Neuronal stem cell (in vitro differentiated cells): ENCODE results near the gene NAT9.

Experiments used
- DNase-seq: peaks from one replicate; pipeline ENCODE4 v3.0.0-alpha.2; 2013; ENCODE audit warnings: low spot score
- H2AFZ ChIP-seq: one replicate; pipeline ENCODE4 v1.6.1; 2013; ENCODE audit warnings: mild to moderate bottlenecking, low read length, inconsistent platforms
- H2AK5ac ChIP-seq: 2 replicates; pipeline ENCODE4 v1.6.1; 2013; ENCODE audit warnings: low read depth, mild to moderate bottlenecking, inconsistent platforms, low read length, moderate library complexity, mixed read lengths
- H2BK120ac ChIP-seq: 2 replicates; pipeline ENCODE4 v1.6.1; 2013; ENCODE audit warnings: low read depth, mild to moderate bottlenecking, inconsistent platforms, low read length, moderate library complexity, mixed read lengths
- H2BK12ac ChIP-seq: one replicate; pipeline ENCODE4 v1.6.1; 2013; ENCODE audit warnings: low read length, inconsistent platforms
- H2BK15ac ChIP-seq: 2 replicates; pipeline ENCODE4 v1.6.1; 2013; ENCODE audit warnings: mild to moderate bottlenecking, low read length, inconsistent platforms, mixed read lengths
- H2BK5ac ChIP-seq: one replicate; pipeline ENCODE4 v1.6.1; 2013; ENCODE audit warnings: inconsistent platforms, mild to moderate bottlenecking, low read length, moderate library complexity
- H3K14ac ChIP-seq: one replicate; pipeline ENCODE4 v1.6.1; 2013; ENCODE audit warnings: low read length, inconsistent platforms
- H3K18ac ChIP-seq: 2 replicates; pipeline ENCODE4 v1.6.1; 2013; ENCODE audit warnings: low read length, inconsistent platforms
- H3K23ac ChIP-seq: 2 replicates; pipeline ENCODE4 v1.6.1; 2013; ENCODE audit warnings: low read depth, mild to moderate bottlenecking, mixed read lengths, low read length, inconsistent platforms; ENCODE audit not compliant: poor library complexity
- H3K27ac ChIP-seq: replicated peaks from 3 replicates; pipeline ENCODE4 v1.5.1; 2013; ENCODE audit warnings: low read length, inconsistent platforms
- H3K27me3 ChIP-seq, 3 experiments: 2 replicates each; pipeline ENCODE4 v1.6.1; 2013; ENCODE audit warnings: low read length in 3 of 3, mild to moderate bottlenecking in 2 of 3, inconsistent platforms in 1 of 3, low read depth in 1 of 3, mixed read lengths in 1 of 3, moderate library complexity in 1 of 3; ENCODE audit not compliant: control insufficient read depth in 3 of 3, insufficient read depth in 3 of 3
- H3K36me3 ChIP-seq, 2 donors: replicated peaks in 1 of 2; 2 replicates each; pipeline ENCODE4 v1.6.1; 2013; ENCODE audit warnings: low read length in 2 of 2; ENCODE audit not compliant: control insufficient read depth in 2 of 2, insufficient read depth in 2 of 2
- H3K4ac ChIP-seq: 2 replicates; pipeline ENCODE4 v1.6.1; 2013; ENCODE audit warnings: inconsistent platforms, mild to moderate bottlenecking, low read length, moderate library complexity
- H3K4me1 ChIP-seq, 2 donors: 1 replicate in 1 of 2; 2 replicates in 1 of 2; pipeline ENCODE4 v1.6.1; 2013; ENCODE audit warnings: low read length in 2 of 2, low read depth in 1 of 2; ENCODE audit not compliant: control insufficient read depth in 2 of 2, insufficient read depth in 1 of 2
- H3K4me2 ChIP-seq: one replicate; pipeline ENCODE4 v1.6.1; 2013; ENCODE audit warnings: mild to moderate bottlenecking, low read length, inconsistent platforms; ENCODE audit not compliant: insufficient read depth, poor library complexity, severe bottlenecking
- H3K4me3 ChIP-seq, 2 donors: 2 replicates each; pipeline ENCODE4 v1.5.1; 2013; ENCODE audit warnings: low read length in 2 of 2, mild to moderate bottlenecking in 2 of 2, inconsistent platforms in 1 of 2, moderate library complexity in 1 of 2
- H3K79me1 ChIP-seq: one replicate; pipeline ENCODE4 v1.6.1; 2013; ENCODE audit warnings: low read depth, mild to moderate bottlenecking, inconsistent platforms, low read length, moderate library complexity
- H3K9ac ChIP-seq: one replicate; pipeline ENCODE4 v1.6.1; 2013; ENCODE audit warnings: mild to moderate bottlenecking, low read depth, low read length, inconsistent platforms; ENCODE audit not compliant: poor library complexity
- H3K9me3 ChIP-seq, 2 donors: replicated peaks in 1 of 2; 2 replicates each; pipeline versions ENCODE3 to v1.6.1; 2013; ENCODE audit warnings: low read length in 2 of 2, mild to moderate bottlenecking in 2 of 2, inconsistent platforms in 1 of 2, low read depth in 1 of 2, mixed read lengths in 1 of 2, moderate library complexity in 1 of 2; ENCODE audit not compliant: control insufficient read depth in 2 of 2, insufficient read depth in 1 of 2
- H4K8ac ChIP-seq: one replicate; pipeline ENCODE4 v1.6.1; 2013; ENCODE audit warnings: low read depth, mild to moderate bottlenecking, inconsistent platforms, low read length, moderate library complexity
- H4K91ac ChIP-seq: one replicate; pipeline ENCODE4 v1.6.1; 2013; ENCODE audit warnings: low read length, low read depth, mild to moderate bottlenecking, inconsistent platforms; ENCODE audit not compliant: poor library complexity
- WGBS, 2 donors: extraction: QIAGEN DNeasy Blood & Tissue Kit; methylation state at CpG; one replicate each; pipeline ENCODE4 v1.1.7; 2013; ENCODE audit warnings: missing lambda C conversion rate in 2 of 2, mixed read lengths in 1 of 2; ENCODE audit not compliant: insufficient read length in 2 of 2, insufficient replicate concordance in 1 of 2; ENCODE audit errors: extremely low coverage in 2 of 2; 5-methylcytosine and 5-hydroxymethylcytosine counted together

The NAT9 gene

GRCh38 chr17:74773414-74773813 lies 2.7 kb downstream of the NAT9 start:
- H3K18ac ChIP-seq: no peak overlapping the region
- no peaks in the 10 kb centered on the region for H3K27me3 ChIP-seq
- H3K14ac ChIP-seq: no peak overlapping the region
- H2AK5ac ChIP-seq: no peak overlapping the region
- H2BK12ac ChIP-seq: no peak overlapping the region
- peaks cover 32 to 64% of the 10 kb centered on the region in 2 donors for H3K36me3 ChIP-seq
- H3K4me2 ChIP-seq: no peak overlapping the region
- no peak overlapping the region for H2AFZ ChIP-seq
- peaks cover 0 to 2% of the 10 kb centered on the region in 2 donors for H3K9me3 ChIP-seq
- no peak overlapping the region for H3K23ac ChIP-seq
- H4K8ac ChIP-seq: no peak overlapping the region
- no peak overlapping the region for H3K27ac ChIP-seq
- H2BK120ac ChIP-seq: no peak overlapping the region
- no peak overlapping the region for H2BK5ac ChIP-seq
- no peak overlapping the region for H4K91ac ChIP-seq
- peaks cover 8 to 17% of the 10 kb centered on the region in 2 donors for H3K4me1 ChIP-seq
- H3K4me3 ChIP-seq: no peak overlapping the region
- H3K4ac ChIP-seq: no peak overlapping the region
- H3K9ac ChIP-seq: no peak overlapping the region
- no peak for DNase-seq
- WGBS, 2 donors: no CpG with 5 or more reads among the region's 6 CpGs
- H3K79me1 ChIP-seq: peaks cover 9% of the 10 kb centered on the region
- no peak overlapping the region for H2BK15ac ChIP-seq

- no peak overlapping the region for H3K4ac ChIP-seq
- peaks cover 32 to 67% of the 10 kb centered on the region in 2 donors for H3K36me3 ChIP-seq
- no peak overlapping the region for H4K91ac ChIP-seq
- no peak overlapping the region for H3K4me2 ChIP-seq
- H3K18ac ChIP-seq: no peak overlapping the region
- WGBS, 2 donors: no CpG with 5 or more reads among the region's 13 CpGs
- peak overlapping the region; percentile 18 for H3K23ac ChIP-seq
- peaks cover 0 to 2% of the 10 kb centered on the region in 2 donors for H3K9me3 ChIP-seq
- no peak overlapping the region for H2AK5ac ChIP-seq
- H4K8ac ChIP-seq: no peak overlapping the region
- peak overlapping the region; percentile 32 for H2BK5ac ChIP-seq
- DNase-seq: no peak
- no peaks in the 10 kb centered on the region for H3K27me3 ChIP-seq
- no peak overlapping the region for H3K14ac ChIP-seq
- H3K9ac ChIP-seq: no peak overlapping the region
- no peak overlapping the region for H2BK12ac ChIP-seq
- H2BK15ac ChIP-seq: no peak overlapping the region
- peaks cover 6 to 13% of the 10 kb centered on the region in 2 donors for H3K4me1 ChIP-seq
- H3K4me3 ChIP-seq: no peak overlapping the region
- peaks cover 9% of the 10 kb centered on the region for H3K79me1 ChIP-seq
- H2AFZ ChIP-seq: no peak overlapping the region
- H2BK120ac ChIP-seq: no peak overlapping the region
- no peak overlapping the region for H3K27ac ChIP-seq
Observed at GRCh38 chr17:74772053-74772452, 4.1 kb downstream of the NAT9 start.

GRCh38 chr17:74771319-74771914 lies 4.7 kb downstream of the NAT9 start:
- H3K9ac ChIP-seq: no peak overlapping the region
- H4K91ac ChIP-seq: no peak overlapping the region
- H2BK15ac ChIP-seq: no peak overlapping the region
- H3K36me3 ChIP-seq: peaks cover 32 to 71% of the 10 kb centered on the region in 2 donors
- no peak overlapping the region for H3K4me2 ChIP-seq
- H3K4ac ChIP-seq: no peak overlapping the region
- H2BK12ac ChIP-seq: no peak overlapping the region
- H3K14ac ChIP-seq: no peak overlapping the region
- no peak overlapping the region for H2AK5ac ChIP-seq
- H4K8ac ChIP-seq: no peak overlapping the region
- H3K79me1 ChIP-seq: peaks cover 7% of the 10 kb centered on the region
- no peak overlapping the region for H2BK120ac ChIP-seq
- no peak overlapping the region for H3K18ac ChIP-seq
- H3K23ac ChIP-seq: no peak overlapping the region
- peaks cover 2 to 9% of the 10 kb centered on the region in 2 donors for H3K4me1 ChIP-seq
- no peak overlapping the region for H3K4me3 ChIP-seq
- no peak overlapping the region for H2AFZ ChIP-seq
- H3K9me3 ChIP-seq: peaks cover 0 to 2% of the 10 kb centered on the region in 2 donors
- H2BK5ac ChIP-seq: peak overlapping the region; percentile 32
- no peak overlapping the region for H3K27ac ChIP-seq
- WGBS, 2 donors: no CpG with 5 or more reads among the region's 9 CpGs
- H3K27me3 ChIP-seq: no peaks in the 10 kb centered on the region
- no peak for DNase-seq

GRCh38 chr17:74770498-74771318 lies 5.4 kb downstream of the NAT9 start:
- Histone ChIP-seq H3K79me1 (peaks cover 6% of the 10 kb centered on the region), H3K9ac (no peak overlapping the region), H3K4ac (no peak overlapping the region), H3K23ac (peak overlapping the region; percentile 16), H4K8ac (no peak overlapping the region), H2AFZ (no peak overlapping the region), H3K36me3 (peaks cover 32 to 77% of the 10 kb centered on the region in 2 donors), H4K91ac (no peak overlapping the region), H3K4me3 (no peak overlapping the region), H3K4me2 (no peak overlapping the region), H3K27me3 (no peaks in the 10 kb centered on the region), H3K18ac (no peak overlapping the region), H2BK12ac (no peak overlapping the region), H2AK5ac (no peak overlapping the region), H3K4me1 (peaks cover 2 to 9% of the 10 kb centered on the region in 2 donors), H3K9me3 (peaks cover 0 to 2% of the 10 kb centered on the region in 2 donors), H3K14ac (no peak overlapping the region), H2BK120ac (no peak overlapping the region), H2BK15ac (no peak overlapping the region), H3K27ac (no peak overlapping the region), H2BK5ac (no peak overlapping the region)
- WGBS, 2 donors: no CpG with 5 or more reads among the region's 16 CpGs
- no peak for DNase-seq
